GM19395 (cell line): ENCODE data around the gene PRSS12.

Experiments
- ATAC-seq: cut with Tn5 transposase; IDR thresholded peaks from one replicate; pipeline ENCODE4 v1.9.1; 2021; ENCODE audit warnings: mild to moderate bottlenecking, moderate library complexity; ENCODE audit not compliant: unreplicated experiment

The PRSS12 gene

DNA sequence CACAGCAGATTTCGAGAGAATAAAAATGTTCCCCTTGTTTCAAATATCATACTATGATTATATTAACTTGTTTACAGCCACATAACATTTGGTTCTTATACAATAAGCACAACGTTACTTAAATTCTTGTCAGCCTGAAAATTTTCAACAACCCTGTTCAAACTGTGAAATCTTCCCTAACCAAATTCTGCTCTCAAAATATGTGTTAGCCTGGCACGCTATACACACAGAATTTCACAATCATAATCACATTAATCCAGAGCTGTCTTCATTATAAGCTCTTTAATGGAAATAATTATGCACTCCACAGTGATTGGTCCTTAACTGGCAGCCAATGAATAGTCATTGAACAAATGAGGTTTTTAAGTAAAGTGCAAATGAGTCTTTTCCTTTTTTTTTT, 7.3 kb upstream of the PRSS12 start:
- ATAC-seq = no peak

DNA sequence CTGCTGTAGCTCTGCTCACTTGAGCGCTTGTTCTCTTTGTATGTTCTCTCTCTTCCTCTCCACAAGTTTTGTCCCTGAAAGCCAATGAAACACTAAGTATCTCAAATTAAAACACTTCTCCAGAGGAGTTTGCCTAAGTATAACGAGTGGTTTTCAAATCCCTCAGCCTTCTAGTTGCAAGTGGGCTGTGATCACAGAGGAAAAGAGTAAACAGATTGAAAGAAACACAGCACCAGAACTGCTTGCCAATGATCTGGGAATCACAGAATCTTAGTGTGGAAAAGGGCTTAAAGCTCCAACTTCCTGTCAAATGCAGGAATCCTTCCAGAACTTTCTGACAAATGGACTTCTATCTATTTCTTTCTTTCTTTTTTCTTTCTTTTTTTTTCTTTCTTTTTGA, 4.8 kb upstream of the PRSS12 start:
- ATAC-seq = no peak

DNA sequence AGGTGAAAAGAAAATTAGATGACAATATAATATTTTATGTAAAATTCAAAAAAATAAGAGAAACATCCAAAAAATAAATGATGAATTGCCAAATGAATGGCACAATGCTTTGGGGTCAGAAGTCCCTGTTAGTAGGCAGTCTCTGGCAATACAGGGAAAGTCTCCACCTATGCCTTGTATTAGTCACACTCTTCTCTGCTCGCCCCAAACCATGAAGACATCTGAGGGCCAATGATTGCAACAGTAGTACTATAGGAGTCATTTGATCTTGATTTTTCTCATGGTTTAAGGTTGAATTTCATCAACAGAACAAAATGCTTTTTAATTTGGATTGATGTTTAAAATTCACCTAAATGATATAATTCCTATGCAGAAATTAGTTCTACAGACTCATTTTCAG, 3.9 kb upstream of the PRSS12 start:
- no peak for ATAC-seq

GRCh38 chr4:118356111-118356510, 3.3 kb upstream of the PRSS12 start:
- ATAC-seq = no peak

DNA sequence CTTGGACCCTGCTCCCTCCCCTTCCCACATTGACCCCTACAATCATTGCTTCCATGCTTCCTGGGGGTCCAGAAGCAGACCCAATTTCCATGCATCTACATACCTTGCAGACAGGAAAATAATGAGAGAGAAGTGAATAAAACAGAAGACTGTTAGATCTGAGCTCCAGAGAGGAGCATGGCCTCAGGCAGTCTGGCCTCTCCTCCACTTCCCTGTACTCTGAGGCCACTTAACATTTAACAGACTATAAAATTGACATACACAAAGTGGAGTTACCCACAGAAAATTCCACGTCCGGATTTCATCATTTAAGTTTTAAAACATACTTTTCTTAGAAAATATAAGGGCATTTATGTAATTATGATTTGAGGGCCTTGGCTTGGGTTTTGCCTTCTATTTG, 2.1 kb upstream of the PRSS12 start:
- no peak for ATAC-seq

- ATAC-seq = no peak
Observed at GRCh38 chr4:118353534-118354030, 779 bp upstream of the PRSS12 start.

GRCh38 chr4:118351851-118352827, 664 bp downstream of the PRSS12 start:
- peak; percentile 40 for ATAC-seq

DNA sequence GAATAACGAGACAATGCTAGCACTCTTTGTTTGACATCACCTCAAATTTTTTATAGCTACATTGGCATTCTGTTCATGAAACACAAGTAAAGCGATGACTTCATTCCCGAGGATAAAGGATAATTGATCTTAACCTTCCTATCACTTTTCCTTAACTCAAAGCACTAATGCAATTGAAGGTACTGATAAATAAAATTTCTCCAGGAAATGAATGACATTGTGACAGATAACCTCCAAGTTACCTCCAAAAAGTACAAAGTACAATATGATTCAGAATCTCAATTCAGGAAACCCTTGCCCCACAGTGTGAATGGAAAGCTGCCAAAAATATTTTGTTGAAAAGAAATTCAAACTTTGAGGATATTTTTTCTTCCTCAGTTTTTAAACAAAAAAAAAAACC, 1.8 kb downstream of the PRSS12 start:
- no peak for ATAC-seq

- ATAC-seq = no peak
Observed at GRCh38 chr4:118348886-118349285, 3.9 kb downstream of the PRSS12 start.

DNA sequence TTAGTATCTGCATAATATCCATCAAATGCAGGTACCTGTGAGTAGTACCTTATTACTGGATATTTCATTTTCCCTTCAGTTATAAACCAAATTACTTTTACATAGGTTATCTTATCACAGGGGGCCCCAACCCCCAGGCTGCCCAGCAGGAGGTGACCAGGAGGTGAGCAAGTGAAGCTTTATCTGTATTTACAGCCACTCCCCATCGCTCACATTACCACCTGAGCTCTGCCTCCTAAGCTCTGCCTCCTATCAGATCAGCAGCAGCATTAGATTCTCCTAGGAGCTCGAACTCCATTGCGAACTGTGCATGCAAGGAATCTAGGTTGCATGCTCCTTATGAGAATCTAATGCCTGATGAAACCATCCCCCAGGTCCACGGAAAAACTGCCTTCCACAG, 6.3 kb downstream of the PRSS12 start:
- no peak for ATAC-seq

DNA sequence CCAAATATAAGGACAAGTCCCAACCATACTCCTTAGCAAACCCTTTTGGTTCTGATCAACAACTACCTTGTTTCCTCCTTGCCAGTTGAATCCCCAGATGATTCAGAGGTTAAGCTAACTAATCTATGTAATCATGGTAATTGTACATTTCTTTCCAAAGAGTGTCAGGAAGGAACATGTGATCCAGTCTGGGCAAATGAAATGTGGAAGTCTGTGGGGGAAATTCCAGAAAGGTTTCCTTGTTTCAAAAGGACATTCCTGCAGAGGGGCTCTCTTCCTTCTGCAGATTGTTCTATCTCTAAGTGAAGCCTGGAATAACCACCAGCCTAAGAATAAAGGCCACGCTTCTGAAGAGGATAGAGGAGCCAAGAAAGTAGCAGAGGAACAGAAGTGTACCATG, 7.0 kb downstream of the PRSS12 start:
- ATAC-seq = no peak

DNA sequence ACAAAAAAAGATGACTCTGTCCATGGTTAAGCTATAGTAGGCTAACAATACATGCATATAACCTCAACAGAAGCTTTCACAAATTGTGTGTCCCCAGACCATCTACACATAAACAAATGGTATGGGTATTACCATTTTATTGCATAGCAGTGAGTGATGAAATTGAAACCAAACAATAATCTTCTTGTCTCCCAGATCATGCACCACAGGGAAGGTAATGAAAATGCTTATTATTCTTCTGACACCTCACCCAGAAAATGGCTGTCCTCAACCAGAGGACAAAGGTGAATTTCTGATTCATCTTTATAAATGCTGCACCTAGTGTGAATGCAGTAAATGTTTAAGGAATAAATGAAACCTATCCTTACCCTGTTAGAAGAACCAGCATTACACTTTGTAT, 8.0 kb downstream of the PRSS12 start:
- no peak for ATAC-seq

GRCh38 chr4:118343501-118343900, 9.3 kb downstream of the PRSS12 start:
- ATAC-seq = no peak

- ATAC-seq = no peak
Observed at GRCh38 chr4:118340109-118340508, 12.7 kb downstream of the PRSS12 start.

- no peak for ATAC-seq
Observed at GRCh38 chr4:118338981-118339765, 13.6 kb downstream of the PRSS12 start.

DNA sequence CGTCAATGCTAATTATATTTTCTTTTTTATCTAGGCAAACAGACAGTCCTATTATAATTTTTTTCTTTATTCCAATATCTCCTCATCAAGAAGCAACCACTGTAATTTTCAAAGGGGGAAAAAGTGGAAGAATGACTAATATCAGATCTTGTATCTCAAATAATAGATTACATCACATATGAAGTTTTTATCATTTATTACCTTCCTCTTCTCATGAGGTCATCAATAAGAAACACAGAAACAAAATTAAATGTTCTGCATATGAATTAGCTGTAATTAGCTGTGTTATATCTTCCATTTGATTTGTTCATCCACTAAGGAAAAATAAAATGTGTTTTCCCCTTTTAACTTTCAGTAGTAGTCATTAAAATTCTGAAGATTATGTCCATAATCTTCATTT, 14.3 kb downstream of the PRSS12 start:
- ATAC-seq = no peak

- ATAC-seq = no peak
Observed at GRCh38 chr4:118337954-118338353, 14.8 kb downstream of the PRSS12 start.

- no peak for ATAC-seq
Observed at GRCh38 chr4:118335774-118336173, 17.0 kb downstream of the PRSS12 start.

DNA sequence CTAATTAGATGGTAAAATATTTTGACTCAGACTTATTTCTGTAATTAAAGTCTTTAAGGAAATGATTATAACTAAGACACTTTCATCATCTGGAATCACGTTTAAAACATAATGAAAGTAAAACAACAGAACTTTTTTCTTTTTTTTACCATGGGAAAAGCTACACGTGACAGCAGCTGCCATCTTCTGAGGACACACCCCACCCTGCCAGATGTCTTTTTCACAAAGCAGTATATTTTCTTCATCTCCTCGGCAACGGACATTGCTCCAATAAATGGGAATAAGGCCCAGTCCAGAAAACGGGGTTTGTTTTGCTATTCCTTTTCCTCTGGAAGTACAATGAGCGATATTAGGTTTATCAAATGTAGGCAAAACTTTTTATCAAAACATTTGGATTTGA, 17.5 kb downstream of the PRSS12 start:
- ATAC-seq = no peak

- no peak for ATAC-seq
Observed at GRCh38 chr4:118331352-118331751, 21.5 kb downstream of the PRSS12 start.

- ATAC-seq = no peak
Observed at GRCh38 chr4:118329849-118330248, 23.0 kb downstream of the PRSS12 start.
